IPS DF 4.7 (cell line): ENCODE data around the gene GNAS.
"Not testable (repeated sequence)": the region's sequence is repeated elsewhere in the genome, so short reads cannot be mapped to it uniquely, and the experiment has no call there.

Source experiments
- DNase-seq: peaks from one replicate; pipeline ENCODE4 v3.0.0-alpha.2; 2013; ENCODE audit warnings: low spot score; ENCODE audit errors: extremely low read depth

GNAS gene

DNA sequence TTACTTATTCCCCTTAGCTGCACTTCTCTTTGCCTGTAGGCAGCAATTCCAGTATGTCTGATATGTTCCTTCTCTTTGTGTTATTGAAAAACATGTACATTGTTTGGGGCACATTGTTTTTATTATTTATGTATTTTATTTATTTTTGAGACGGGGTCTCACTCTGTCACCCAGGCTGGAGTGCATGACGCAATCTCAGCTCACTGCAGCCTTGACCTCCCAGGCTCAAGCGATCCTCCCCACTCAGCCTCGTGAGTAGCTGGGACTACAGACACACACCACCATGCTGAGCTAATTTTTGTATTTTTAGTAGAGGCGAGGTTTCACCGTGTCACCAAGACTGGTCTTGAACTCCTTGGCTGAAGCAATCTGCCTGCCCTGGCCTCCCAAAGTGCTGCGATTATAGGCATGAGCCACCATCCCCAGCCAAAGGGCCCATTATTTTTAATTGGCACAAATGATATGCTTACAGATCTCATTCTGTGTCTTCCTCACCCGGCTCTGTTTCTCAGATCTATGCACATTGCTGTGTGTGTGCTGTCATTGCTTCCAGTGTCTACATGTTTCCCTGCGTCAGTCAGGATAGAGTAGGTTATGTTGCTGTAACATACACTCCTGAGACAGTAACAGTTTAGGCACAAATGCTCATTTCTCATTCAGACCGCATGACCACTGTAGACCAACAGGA lies 74.4 kb downstream of the GNAS start:
- DNase-seq: no peak

DNA sequence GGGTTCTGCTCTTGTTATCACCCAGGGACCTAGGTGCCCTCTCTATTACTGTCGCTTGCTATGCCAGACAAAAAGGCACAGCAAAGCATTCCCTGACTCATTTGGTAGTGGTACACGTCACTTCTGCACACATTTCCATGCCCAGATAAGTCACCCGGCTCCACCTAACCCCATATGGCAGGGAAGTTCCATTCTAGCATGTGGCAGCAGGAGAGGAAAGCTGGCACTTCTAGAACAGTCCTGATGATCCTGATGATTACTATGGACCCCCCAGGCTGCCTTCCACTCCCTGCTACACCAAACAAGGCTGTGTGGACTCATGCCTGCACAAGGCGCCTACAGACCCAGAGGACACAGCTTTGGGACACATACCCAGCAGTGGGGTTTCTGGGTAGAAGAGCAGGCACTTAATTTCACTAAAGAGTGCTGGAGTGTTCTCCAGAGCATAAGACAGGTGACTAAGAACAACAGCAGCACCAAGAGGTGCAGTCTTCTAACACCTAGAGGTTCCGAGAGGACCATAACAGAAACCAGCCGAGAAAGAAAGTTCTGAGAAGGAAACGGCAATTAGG lies 75.1 kb downstream of the GNAS start:
- no peak for DNase-seq

- DNase-seq: no peak
These were observed 78.0 kb downstream of the GNAS start for GRCh38 chr20:58930496-58930895.

DNA sequence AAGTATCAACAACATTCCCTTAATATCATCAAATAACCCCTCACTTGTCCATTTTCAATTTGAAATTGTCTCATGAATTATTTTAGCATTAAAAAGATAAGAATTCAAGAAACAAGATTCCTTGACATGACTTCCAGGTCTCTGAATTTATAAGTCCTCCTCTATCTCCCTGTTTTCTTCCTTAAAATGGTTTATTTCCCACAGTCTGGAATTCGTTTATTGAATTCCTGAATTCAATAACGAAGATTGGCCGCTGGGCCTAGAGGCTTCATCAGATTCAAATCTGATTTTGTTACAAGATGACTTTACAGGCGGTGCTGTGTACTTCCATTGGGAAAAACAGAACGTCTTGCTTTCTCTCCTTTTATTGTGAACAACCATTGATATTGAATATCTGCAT lies 79.7 kb downstream of the GNAS start:
- no peak for DNase-seq

GRCh38 chr20:58938078-58938477 lies 85.6 kb downstream of the GNAS start:
- no peak for DNase-seq

DNA sequence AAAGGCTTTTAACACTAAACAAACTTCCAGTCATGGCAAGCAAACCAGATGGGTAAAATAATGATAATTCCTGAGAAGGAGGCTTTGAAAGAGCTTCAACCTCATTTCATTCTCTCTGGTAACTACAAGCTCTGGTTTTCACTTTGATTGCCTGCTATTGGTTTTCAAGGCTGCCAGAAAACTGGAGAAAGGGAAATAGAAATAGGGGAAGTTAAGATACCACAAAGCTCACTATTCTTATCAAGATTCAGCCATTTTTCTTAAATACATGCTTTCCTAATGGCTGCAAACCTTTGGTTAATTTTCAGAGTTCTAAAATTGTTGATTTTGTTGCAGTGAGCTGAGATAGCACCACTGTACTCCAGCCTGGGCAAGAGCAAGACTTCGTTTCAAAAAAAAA lies 86.0 kb downstream of the GNAS start:
- DNase-seq: no peak

DNA sequence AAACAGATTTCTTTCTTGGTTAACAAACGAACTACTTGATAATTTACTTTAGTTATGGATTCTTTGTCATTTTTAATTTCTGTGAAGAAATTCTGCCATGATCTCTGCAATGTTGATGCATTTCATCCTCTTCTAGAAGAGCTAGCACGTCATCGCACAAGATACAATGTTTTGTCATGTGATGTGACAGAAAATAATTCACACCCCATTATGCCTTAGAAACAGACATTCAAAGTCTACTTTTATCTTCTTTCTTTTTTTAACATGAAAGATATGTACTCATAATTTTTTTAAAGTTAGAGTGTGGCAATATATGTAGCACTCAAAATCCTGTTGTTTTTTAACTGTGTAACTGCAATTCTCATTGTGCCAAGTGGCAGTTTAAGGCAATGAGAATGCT lies 89.0 kb downstream of the GNAS start:
- no peak for DNase-seq

- DNase-seq: no peak
These were observed 90.0 kb downstream of the GNAS start for GRCh38 chr20:58942549-58942948.

DNA sequence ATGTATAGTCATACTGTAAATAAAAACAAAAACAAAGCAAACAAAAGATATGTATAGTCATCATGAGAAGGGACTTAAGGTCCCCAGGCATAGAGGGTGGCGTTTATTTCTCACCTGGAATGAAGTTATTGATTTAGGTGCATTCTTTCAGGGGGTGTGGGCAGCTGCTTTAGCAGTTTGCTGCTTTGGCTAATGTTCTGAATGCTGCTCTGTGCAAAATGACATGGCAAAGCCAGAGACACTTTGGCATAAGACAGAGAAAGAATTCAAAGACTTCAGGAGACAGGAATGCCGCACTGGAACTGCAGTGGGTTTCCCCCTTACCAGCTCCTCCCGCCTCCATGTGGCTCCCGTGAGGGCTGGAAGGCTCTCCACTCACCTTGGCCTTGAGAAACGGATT lies 92.1 kb downstream of the GNAS start:
- DNase-seq: no peak

- DNase-seq: no peak
These were observed 93.6 kb downstream of the GNAS start for GRCh38 chr20:58945965-58946631.

DNA sequence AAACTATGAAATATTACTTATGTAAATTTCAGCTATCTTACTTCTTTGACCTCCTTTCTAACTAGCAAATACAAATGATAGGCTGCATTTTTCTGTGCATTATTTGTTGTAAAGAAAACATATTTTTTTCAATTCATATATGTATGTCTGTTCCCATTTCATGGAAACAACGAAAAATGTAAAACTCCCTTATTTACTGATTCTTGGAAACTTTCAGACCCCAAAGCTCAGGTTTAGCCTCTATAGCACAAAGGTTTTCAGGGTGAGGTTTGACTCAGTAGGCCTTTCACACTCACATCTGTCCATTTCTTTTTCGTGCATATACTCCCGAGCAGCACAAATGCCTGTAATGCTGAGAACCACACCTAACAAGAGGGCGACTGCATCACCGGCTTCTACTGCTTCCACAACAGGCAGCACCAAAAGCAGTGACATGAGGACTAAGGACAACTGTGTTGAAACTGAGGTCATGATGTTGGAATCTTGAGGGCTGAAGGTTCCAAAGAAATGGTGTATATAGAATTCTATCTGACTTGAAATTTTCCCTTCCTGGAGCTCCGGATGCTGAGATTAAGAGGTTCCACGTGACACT lies 95.4 kb downstream of the GNAS start:
- DNase-seq: not testable (repeated sequence)

DNA sequence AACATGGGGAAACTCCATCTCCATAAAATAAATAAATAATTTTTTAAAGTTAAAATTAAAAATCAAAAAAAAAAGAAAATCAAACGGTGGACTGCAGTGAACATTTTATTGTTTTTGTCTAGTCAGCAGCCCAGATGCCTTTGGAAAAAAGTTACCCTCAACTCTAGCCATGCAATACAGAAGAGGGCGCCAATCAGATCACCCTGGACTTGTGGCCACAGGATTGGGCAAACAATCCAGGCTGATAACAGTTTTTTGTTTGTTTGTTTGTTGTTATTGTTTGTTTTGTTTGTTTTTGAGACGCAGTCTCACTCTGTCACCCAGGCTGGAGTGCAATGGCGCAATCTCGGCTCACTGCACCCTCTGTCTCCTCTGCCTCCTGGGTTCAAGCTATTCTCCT lies 98.1 kb downstream of the GNAS start:
- DNase-seq: no peak

GRCh38 chr20:58953050-58953449 lies 100.5 kb downstream of the GNAS start:
- DNase-seq: no peak

DNA sequence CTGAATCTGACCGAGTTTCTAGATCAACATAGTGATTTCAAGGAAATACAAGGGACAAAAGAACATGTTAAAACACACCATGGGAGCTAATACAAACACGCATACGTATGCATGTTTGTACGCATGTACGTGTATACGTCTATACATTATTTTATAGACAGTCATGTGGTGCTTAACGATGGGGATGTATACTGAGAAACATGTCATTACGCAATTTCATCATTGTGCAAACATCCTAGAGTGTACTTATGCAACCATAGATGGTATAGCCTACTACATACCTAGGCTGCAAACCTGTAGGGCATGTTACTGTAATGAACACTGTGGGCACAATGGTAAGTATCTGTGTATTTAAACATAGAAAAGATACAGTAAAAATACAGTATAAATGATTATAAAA lies 103.6 kb downstream of the GNAS start:
- no peak for DNase-seq

DNA sequence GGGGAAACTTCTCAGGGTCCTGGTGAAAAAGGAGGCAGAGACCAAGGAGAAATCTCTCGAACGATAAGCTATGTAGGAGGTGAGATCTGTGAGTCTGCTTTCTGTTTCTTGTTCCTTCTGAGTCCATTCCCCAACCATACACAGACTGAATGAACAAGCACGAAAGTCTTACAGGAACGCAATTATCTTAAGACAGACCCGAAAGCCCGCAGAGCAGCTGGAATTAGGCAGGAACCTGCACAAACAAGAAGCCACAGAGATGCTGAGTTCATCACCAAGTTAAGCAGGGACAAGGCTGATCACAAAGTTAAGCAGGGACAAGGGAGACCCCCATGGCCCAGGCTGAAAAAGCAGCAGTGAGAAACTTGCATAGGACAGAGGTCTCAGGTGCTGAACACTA lies 107.1 kb downstream of the GNAS start:
- no peak for DNase-seq
